Liver (tissue), 9 donors: Measurements from ENCODE around the gene UBA6. TPM values are rescaled to one million over a fixed set of nuclear protein-coding genes. Genes with fewer than 3 reads are reported as not detected.

ENCODE experiments used
- DNase-seq: peaks from one replicate; pipeline ENCODE4 v3.0.0-alpha.2; 2017; ENCODE audit warnings: low spot score
- H3K27ac ChIP-seq, 2 donors: one replicate each; pipeline ENCODE4 v1.7.0; 2013; ENCODE audit warnings: inconsistent platforms in 2 of 2, low read length in 2 of 2, control low read depth in 1 of 2, low read depth in 1 of 2, mild to moderate bottlenecking in 1 of 2
- H3K27me3 ChIP-seq, 4 donors: one replicate each; pipeline versions ENCODE4 v1.6.1 to v1.7.0; 2013; ENCODE audit warnings: low read length in 3 of 4, inconsistent platforms in 1 of 4, mild to moderate bottlenecking in 1 of 4, moderate library complexity in 1 of 4; ENCODE audit not compliant: control insufficient read depth in 4 of 4, insufficient read depth in 4 of 4
- H3K36me3 ChIP-seq, 4 donors: one replicate each; pipeline versions ENCODE4 v1.6.1 to v1.7.0; 2013; ENCODE audit warnings: low read length in 3 of 4, mild to moderate bottlenecking in 3 of 4, low read depth in 1 of 4, moderate library complexity in 1 of 4; ENCODE audit not compliant: control insufficient read depth in 4 of 4, insufficient read depth in 3 of 4
- H3K4me1 ChIP-seq, 4 donors: one replicate each; pipeline versions ENCODE4 v1.6.1 to v1.7.0; 2013; ENCODE audit warnings: low read length in 3 of 4, mild to moderate bottlenecking in 3 of 4, moderate library complexity in 1 of 4; ENCODE audit not compliant: control insufficient read depth in 4 of 4, insufficient read depth in 4 of 4
- H3K4me3 ChIP-seq, 3 donors: one replicate each; pipeline versions ENCODE4 v1.6.1 to v1.7.0; 2013; ENCODE audit warnings: low read length in 3 of 3, control low read depth in 1 of 3, low read depth in 1 of 3, mild to moderate bottlenecking in 1 of 3
- H3K9ac ChIP-seq, 2 donors: one replicate each; pipeline ENCODE4 v1.7.0; 2013; ENCODE audit warnings: low read length in 2 of 2, mild to moderate bottlenecking in 2 of 2, moderate library complexity in 2 of 2, control low read depth in 1 of 2, low read depth in 1 of 2
- H3K9me3 ChIP-seq, 4 donors: one replicate each; pipeline versions ENCODE4 v1.6.1 to v1.7.0; 2013; ENCODE audit warnings: low read length in 3 of 4; ENCODE audit not compliant: control insufficient read depth in 4 of 4
- FOXA1 ChIP-seq: IDR thresholded peaks from 2 replicates; pipeline ENCODE4 v1.6.1; 2016; ENCODE audit warnings: antibody characterized with exemption
- FOXA2 ChIP-seq: IDR thresholded peaks from 2 replicates; pipeline ENCODE4 v1.6.1; 2016; ENCODE audit warnings: antibody characterized with exemption
- HNF4A ChIP-seq, 2 donors: conservative IDR thresholded peaks; 2 replicates each; pipeline ENCODE4 v1.6.1; 2016; ENCODE audit warnings: antibody characterized with exemption in 2 of 2, mild to moderate bottlenecking in 2 of 2
- HNF4G ChIP-seq: IDR thresholded peaks from 2 replicates; pipeline ENCODE4 v1.6.1; 2016; ENCODE audit warnings: antibody characterized with exemption
- JUND ChIP-seq, 2 donors: IDR thresholded peaks; 2 replicates each; pipeline ENCODE4 v1.6.1; 2016; ENCODE audit warnings: antibody characterized with exemption in 2 of 2
- NR2F2 ChIP-seq: IDR thresholded peaks from 2 replicates; pipeline ENCODE4 v1.6.1; 2016; ENCODE audit warnings: antibody characterized with exemption
- RXRA ChIP-seq, 2 donors: IDR thresholded peaks; 2 replicates each; pipeline ENCODE4 v1.6.1; 2017 to 2018; ENCODE audit warnings: antibody characterized with exemption in 2 of 2, mild to moderate bottlenecking in 1 of 2
- TAF1 ChIP-seq: conservative IDR thresholded peaks from 2 replicates; pipeline ENCODE4 v1.6.1; 2016; ENCODE audit warnings: antibody characterized with exemption, mild to moderate bottlenecking
- YY1 ChIP-seq: IDR thresholded peaks from 2 replicates; pipeline ENCODE4 v1.6.1; 2016; ENCODE audit warnings: antibody characterized with exemption, mild to moderate bottlenecking
- WGBS: extraction: QIAGEN DNeasy Blood & Tissue Kit; methylation state at CpG from one replicate; pipeline ENCODE4 v1.1.7; 2013; 5-methylcytosine and 5-hydroxymethylcytosine counted together
- polyA plus RNA-seq, 2 donors: library from polyadenylated mRNA; stranded (reverse) in 1 of 2; unstranded in 1 of 2; fragments of 200-250 nt in 1 of 2; fragments of >200 nt in 1 of 2; fragmentation: Nextera tagmentation in 1 of 2; extraction: Ambion mirVana in 1 of 2; gene quantifications; one replicate each; pipeline versions ENCODE4 v1.2.1 to v1.2.3, GENCODE V29; 2013 to 2015
- total RNA-seq, 2 donors: library from RNA; depleted of rRNA; stranded (reverse); fragments of >200 nt; gene quantifications; one replicate each; pipeline ENCODE4 v1.2.3, GENCODE V29; 2014
- TF ChIP-seq, protein P1 (sequence below): IDR thresholded peaks from 2 replicates; pipeline ENCODE4 v1.6.1; 2016; ENCODE audit warnings: antibody characterized with exemption
- TF ChIP-seq, protein P2 (sequence below): IDR thresholded peaks from 2 replicates; pipeline ENCODE4 v1.6.1; 2016; ENCODE audit warnings: antibody characterized with exemption
- donor health status: healthy.
- donor health status: healthy.
- donor health status: healthy.
- donor health status: healthy.
- donor health status: healthy.

Gene UBA6
- total and polyA plus RNA-seq, 4 donors: 8.4 to 122 (median 13.7) TPM

DNA sequence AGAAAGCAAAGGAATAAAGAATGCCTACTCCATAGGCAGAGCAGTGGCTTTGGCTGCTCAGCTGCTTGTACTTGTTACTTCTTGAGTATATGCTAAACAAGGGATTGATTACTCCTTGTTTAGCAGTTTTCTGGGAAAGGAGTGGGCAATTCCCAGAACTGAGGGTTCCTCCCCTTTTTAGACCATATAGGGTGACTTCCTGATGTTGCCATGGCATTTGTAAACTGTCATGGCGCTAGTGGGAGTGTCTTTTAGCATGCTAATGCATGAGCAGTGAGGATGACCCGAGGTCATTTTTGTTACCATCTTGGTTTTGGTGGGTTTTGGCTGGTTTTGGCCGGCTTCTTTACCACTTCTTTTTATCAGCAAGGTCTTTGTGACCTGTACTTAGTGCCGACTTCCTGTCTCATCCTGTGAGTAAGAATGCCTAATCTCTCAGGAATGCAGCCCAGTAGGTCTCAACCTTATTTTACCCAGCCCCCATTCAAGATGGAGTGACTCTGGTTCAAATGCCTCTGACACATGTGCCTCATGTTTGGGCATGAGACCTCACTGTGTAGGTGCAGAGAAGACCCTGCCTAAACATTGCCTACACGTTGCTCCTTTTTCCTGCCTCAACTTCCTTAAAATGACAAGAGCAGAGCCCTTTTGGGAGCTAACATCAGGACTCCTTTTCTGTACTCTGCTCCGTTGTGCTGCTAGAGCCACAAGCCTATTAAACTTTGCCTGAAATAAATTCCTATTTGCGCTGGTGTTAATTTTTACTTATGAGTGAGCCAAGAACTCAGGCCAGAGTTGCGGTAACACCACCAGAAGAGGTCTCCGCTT is 21.0 kb upstream of the UBA6 start:
- Histone ChIP-seq H3K36me3 (peaks cover 0 to 12% (median 8%) of the 10 kb centered on the region in 4 donors), H3K27ac (no peak overlapping the region), H3K4me1 (peaks cover 0 to 6% (median 3%) of the 10 kb centered on the region in 4 donors), H3K27me3 (no peaks in the 10 kb centered on the region), H3K9ac (no peak overlapping the region), H3K4me3 (no peak overlapping the region), H3K9me3 (no peaks in the 10 kb centered on the region)
- no peak for DNase-seq
- WGBS: 93% methylated on average over 9 of the region's 9 CpGs
- TF ChIP-seq NR2F2: no peak
- no peak for TF ChIP-seq HNF4G
- TF ChIP-seq FOXA2: no peak
- no peak for TF ChIP-seq JUND (IDR thresholded peaks at IDR 0.05)
- no peak for TF ChIP-seq FOXA1
- no peak for TF ChIP-seq RXRA (IDR thresholded peaks at IDR 0.05)
- TF ChIP-seq TAF1: no peak
- TF ChIP-seq YY1: no peak
- TF ChIP-seq, protein P1, sequence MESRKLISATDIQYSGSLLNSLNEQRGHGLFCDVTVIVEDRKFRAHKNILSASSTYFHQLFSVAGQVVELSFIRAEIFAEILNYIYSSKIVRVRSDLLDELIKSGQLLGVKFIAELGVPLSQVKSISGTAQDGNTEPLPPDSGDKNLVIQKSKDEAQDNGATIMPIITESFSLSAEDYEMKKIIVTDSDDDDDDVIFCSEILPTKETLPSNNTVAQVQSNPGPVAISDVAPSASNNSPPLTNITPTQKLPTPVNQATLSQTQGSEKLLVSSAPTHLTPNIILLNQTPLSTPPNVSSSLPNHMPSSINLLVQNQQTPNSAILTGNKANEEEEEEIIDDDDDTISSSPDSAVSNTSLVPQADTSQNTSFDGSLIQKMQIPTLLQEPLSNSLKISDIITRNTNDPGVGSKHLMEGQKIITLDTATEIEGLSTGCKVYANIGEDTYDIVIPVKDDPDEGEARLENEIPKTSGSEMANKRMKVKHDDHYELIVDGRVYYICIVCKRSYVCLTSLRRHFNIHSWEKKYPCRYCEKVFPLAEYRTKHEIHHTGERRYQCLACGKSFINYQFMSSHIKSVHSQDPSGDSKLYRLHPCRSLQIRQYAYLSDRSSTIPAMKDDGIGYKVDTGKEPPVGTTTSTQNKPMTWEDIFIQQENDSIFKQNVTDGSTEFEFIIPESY: no peak
- TF ChIP-seq HNF4A (conservative IDR thresholded peaks at IDR 0.05): no peak
- TF ChIP-seq, protein P2, sequence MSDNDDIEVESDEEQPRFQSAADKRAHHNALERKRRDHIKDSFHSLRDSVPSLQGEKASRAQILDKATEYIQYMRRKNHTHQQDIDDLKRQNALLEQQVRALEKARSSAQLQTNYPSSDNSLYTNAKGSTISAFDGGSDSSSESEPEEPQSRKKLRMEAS: no peak

DNA sequence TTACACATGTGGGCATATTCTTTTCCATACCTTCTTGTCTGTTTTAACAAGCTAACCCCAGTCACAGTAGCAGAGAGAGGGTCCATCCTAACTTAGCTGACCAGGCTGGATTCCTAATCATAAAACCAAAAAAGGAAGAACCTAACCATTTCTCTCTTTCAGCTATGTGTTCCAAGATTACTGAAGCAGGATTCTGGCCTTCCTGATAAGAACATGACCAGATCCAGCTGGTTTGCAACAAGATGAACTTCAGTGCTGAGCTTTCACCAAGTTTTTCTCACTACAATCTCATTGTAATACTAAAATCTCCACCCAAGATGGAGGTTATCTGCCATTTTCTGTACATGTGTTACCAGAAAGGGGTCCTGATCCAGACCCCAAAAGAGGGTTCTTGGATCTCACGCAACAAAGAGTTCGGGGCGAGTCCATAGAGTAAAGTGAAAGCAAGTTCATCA is 20.4 kb upstream of the UBA6 start:
- no peak overlapping the region for H3K4me3 ChIP-seq
- TF ChIP-seq, protein P1: no peak
- TF ChIP-seq HNF4G: no peak
- peaks cover 0 to 6% (median 3%) of the 10 kb centered on the region in 4 donors for H3K4me1 ChIP-seq
- peaks cover 0 to 12% (median 8%) of the 10 kb centered on the region in 4 donors for H3K36me3 ChIP-seq
- H3K27ac ChIP-seq: no peak overlapping the region
- no peaks in the 10 kb centered on the region for H3K27me3 ChIP-seq
- H3K9ac ChIP-seq: no peak overlapping the region
- no peak for DNase-seq
- WGBS: 92% methylated on average over 3 of the region's 3 CpGs
- H3K9me3 ChIP-seq: no peaks in the 10 kb centered on the region

DNA sequence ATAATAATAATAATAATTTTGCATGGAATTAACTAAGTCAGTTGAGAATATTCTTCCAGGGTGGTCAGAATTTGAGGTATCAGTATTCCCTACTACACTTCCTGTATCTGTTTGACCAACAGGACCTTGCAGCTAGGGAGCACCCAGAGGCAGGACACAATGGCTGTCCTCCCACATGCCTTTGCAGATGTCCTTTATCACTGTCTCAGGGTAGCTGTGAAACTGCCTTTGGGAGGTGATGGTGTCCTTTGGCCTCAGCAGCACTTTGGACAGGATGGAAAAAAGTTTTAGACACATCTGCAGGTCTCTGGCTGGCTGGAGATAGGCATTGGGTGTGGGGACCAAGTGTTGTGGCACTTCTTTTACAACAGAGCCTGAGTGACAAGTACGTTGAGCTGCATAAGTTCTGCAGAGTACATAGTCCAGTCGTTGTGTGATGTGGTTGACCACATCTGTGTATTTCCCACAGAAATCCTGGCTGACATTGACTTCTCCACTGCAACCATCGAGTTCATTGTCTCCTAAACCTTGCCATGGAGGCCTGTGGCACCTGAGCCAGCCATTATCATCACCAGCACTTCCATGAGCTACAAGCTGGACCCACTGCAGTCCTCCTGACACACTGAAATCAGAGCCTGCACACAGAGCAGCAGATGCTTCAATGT is 19.1 kb upstream of the UBA6 start:
- Histone ChIP-seq H3K36me3 (peaks cover 0 to 12% (median 8%) of the 10 kb centered on the region in 4 donors), H3K9me3 (no peaks in the 10 kb centered on the region), H3K27ac (no peak overlapping the region), H3K4me1 (peaks cover 0 to 2% (median 1%) of the 10 kb centered on the region in 4 donors), H3K27me3 (no peaks in the 10 kb centered on the region), H3K9ac (no peak overlapping the region), H3K4me3 (no peak overlapping the region)
- DNase-seq: no peak
- 94% methylated on average over 3 of the region's 3 CpGs for WGBS
- TF ChIP-seq YY1: no peak
- no peak for TF ChIP-seq HNF4G
- no peak for TF ChIP-seq RXRA (IDR thresholded peaks at IDR 0.05)
